Esophagus squamous epithelium (tissue), 5 donors: Measurements from ENCODE around the gene ITPK1. TPM values are rescaled to one million over a fixed set of nuclear protein-coding genes. Genes with fewer than 3 reads are reported as not detected.

Experiments
- DNase-seq: peaks from one replicate; lab custom pipeline; 2025; lab: John Stamatoyannopoulos, UW
- H3K27ac ChIP-seq, 4 donors: fragments of 200-600 bp; sonication (generic); one replicate each; pipeline ENCODE4 v1.5.1; 2016 to 2019; ENCODE audit warnings: mild to moderate bottlenecking in 1 of 4
- H3K27me3 ChIP-seq, 4 donors: fragments of 200-600 bp; sonication (generic); 1 replicate in 3 of 4; 2 replicates in 1 of 4; pipeline versions ENCODE4 v1.5.1 to v1.6.0; 2017 to 2021; ENCODE audit warnings: antibody characterized with exemption in 1 of 4
- H3K36me3 ChIP-seq, 3 donors: fragments of 200-600 bp; sonication (generic); one replicate each; pipeline ENCODE4 v1.5.1; 2016 to 2019
- H3K4me1 ChIP-seq, 3 donors: fragments of 200-600 bp; sonication (generic); one replicate each; pipeline ENCODE4 v1.5.1; 2017 to 2019
- H3K4me3 ChIP-seq, 4 donors: fragments of 200-600 bp; sonication (generic); 1 replicate in 3 of 4; 2 replicates in 1 of 4; pipeline ENCODE4 v1.5.1; 2016 to 2019; ENCODE audit warnings: mild to moderate bottlenecking in 2 of 4, moderate library complexity in 1 of 4
- H3K9me3 ChIP-seq, 3 donors: fragments of 200-600 bp; sonication (generic); one replicate each; pipeline ENCODE4 v1.5.1; 2016 to 2019
- CTCF ChIP-seq, 6 experiments: fragments of 450-650 bp in 4 of 6; fragments of 200-600 bp in 2 of 6; sonication (generic) in 2 of 6; IDR thresholded peaks; one replicate each; pipeline ENCODE4 v1.5.1; 2016 to 2019; ENCODE audit warnings: antibody characterized with exemption in 6 of 6, mild to moderate bottlenecking in 4 of 6, moderate library complexity in 4 of 6
- POLR2A ChIP-seq, 4 donors: fragments of 450-650 bp; IDR thresholded peaks; one replicate each; pipeline ENCODE4 v1.6.1; 2017; ENCODE audit warnings: antibody characterized with exemption in 4 of 4, mild to moderate bottlenecking in 4 of 4, moderate library complexity in 3 of 4
- WGBS, 2 donors: methylation state at CpG; one replicate each; pipeline ENCODE4 v1.1.5; 2018; 5-methylcytosine and 5-hydroxymethylcytosine counted together
- intact Hi-C: fragments of 100-400 bp; cut with DNase I; formaldehyde crosslinking; loops from one replicate; pipeline ENCODE4 v1.15.0; 2022
- total RNA-seq, 4 donors: library from RNA; depleted of rRNA; stranded (reverse); fragments of >200 nt; gene quantifications; one replicate each; pipeline ENCODE4 v1.1.0, GENCODE V29; 2016
- donor health status: DM: yes; HTN: yes; CAD: no.

The ITPK1 gene
- total RNA-seq, 4 donors from 2014 or later: 14.2 to 34.5 (median 25.8) TPM

- intact Hi-C loops: no loop called here
- peaks cover 8 to 65% (median 22%) of the 10 kb centered on the region in 3 donors for H3K4me1 ChIP-seq
Observed at GRCh38 chr14:93079321-93079720, 36.4 kb downstream of the ITPK1 start.

GRCh38 chr14:93078870-93079269, 36.9 kb downstream of the ITPK1 start:
- Histone ChIP-seq H3K27me3 (no peaks in the 10 kb centered on the region), H3K4me1 (peaks cover 9 to 67% (median 24%) of the 10 kb centered on the region in 3 donors), H3K36me3 (no peaks in the 10 kb centered on the region), H3K4me3 (no peak overlapping the region), H3K27ac (peak overlapping the region in 3 of 4 donors; percentile 14 to 29 (median 28)), H3K9me3 (no peaks in the 10 kb centered on the region)
- TF ChIP-seq CTCF (IDR thresholded peaks at IDR 0.05) (no peak), POLR2A (IDR thresholded peaks at IDR 0.05) (no peak)
- no peak for DNase-seq
- WGBS, 2 donors: 69 to 81% methylated on average over 6 to 8 of the region's 9 CpGs
- intact Hi-C loops: no loop called here

More at GRCh38 chr14:93079321-93079720, 36.4 kb downstream of the ITPK1 start:
- no peaks in the 10 kb centered on the region for H3K27me3 ChIP-seq
- WGBS, 2 donors: 67 to 73% methylated on average over 5 of the region's 9 CpGs
- no peaks in the 10 kb centered on the region for H3K9me3 ChIP-seq
- no peak for DNase-seq
- no peak for TF ChIP-seq POLR2A (IDR thresholded peaks at IDR 0.05)
- no peak for TF ChIP-seq CTCF (IDR thresholded peaks at IDR 0.05)
- H3K4me3 ChIP-seq: no peak overlapping the region
- H3K36me3 ChIP-seq: no peaks in the 10 kb centered on the region
- H3K27ac ChIP-seq: peak overlapping the region in 1 of 4 donors; percentile 29

- 86 to 87% methylated on average over 9 to 10 of the region's 10 CpGs for WGBS, 2 donors
- TF ChIP-seq POLR2A (IDR thresholded peaks at IDR 0.05) (no peak), CTCF (IDR thresholded peaks at IDR 0.05) (no peak)
- Histone ChIP-seq H3K36me3 (no peaks in the 10 kb centered on the region), H3K27ac (no peak overlapping the region), H3K4me3 (no peak overlapping the region), H3K9me3 (no peaks in the 10 kb centered on the region), H3K4me1 (peaks cover 17 to 60% (median 27%) of the 10 kb centered on the region in 3 donors), H3K27me3 (no peaks in the 10 kb centered on the region)
- no peak for DNase-seq
- intact Hi-C loops: no loop called here
Observed at GRCh38 chr14:93076755-93077154, 39.0 kb downstream of the ITPK1 start.

GRCh38 chr14:93075891-93076290, 39.8 kb downstream of the ITPK1 start:
- intact Hi-C loops: no loop called here
- DNase-seq: no peak
- Histone ChIP-seq H3K4me3 (no peak overlapping the region), H3K27ac (peak overlapping the region in 1 of 4 donors; percentile 20), H3K4me1 (peaks cover 17 to 56% (median 27%) of the 10 kb centered on the region in 3 donors), H3K36me3 (no peaks in the 10 kb centered on the region), H3K27me3 (no peaks in the 10 kb centered on the region), H3K9me3 (no peaks in the 10 kb centered on the region)
- no peak for TF ChIP-seq POLR2A (IDR thresholded peaks at IDR 0.05)
- TF ChIP-seq CTCF (IDR thresholded peaks at IDR 0.05): no peak

GRCh38 chr14:93073910-93074769, 41.6 kb downstream of the ITPK1 start:
- H3K4me1 ChIP-seq: peaks cover 17 to 49% (median 23%) of the 10 kb centered on the region in 3 donors
- no peaks in the 10 kb centered on the region for H3K36me3 ChIP-seq
- TF ChIP-seq CTCF (IDR thresholded peaks at IDR 0.05): no peak
- no peak for TF ChIP-seq POLR2A (IDR thresholded peaks at IDR 0.05)
- intact Hi-C loops: no loop called here
- no peaks in the 10 kb centered on the region for H3K9me3 ChIP-seq
- H3K4me3 ChIP-seq: no peak overlapping the region
- no peaks in the 10 kb centered on the region for H3K27me3 ChIP-seq
- H3K27ac ChIP-seq: peak overlapping the region; percentile 33 to 86 (median 80)
- 54 to 64% methylated on average over 14 of the region's 19 CpGs for WGBS, 2 donors
- no peak for DNase-seq
